Measurements from ENCODE around the gene TPSD1. TPM values are rescaled to one million over a fixed set of nuclear protein-coding genes. Genes with fewer than 3 reads are reported as not detected.
A peak's percentile ranks its signal among the peaks of the same experiment; 100 is the strongest.

TPSD1 gene
- total and polyA plus RNA-seq, 9 of the 15 experiments (the other 6 are each of a cell fraction or from before 2014, with no cell fraction given) = not detected

- TF ChIP-seq CBX5 (IDR thresholded peaks at IDR 0.05; ENCODE audit: borderline replicate concordance, low read depth) = no peak
Observed at GRCh38 chr16:1289477-1289866, 33.6 kb downstream of the TPSD1 start (continued).

DNA sequence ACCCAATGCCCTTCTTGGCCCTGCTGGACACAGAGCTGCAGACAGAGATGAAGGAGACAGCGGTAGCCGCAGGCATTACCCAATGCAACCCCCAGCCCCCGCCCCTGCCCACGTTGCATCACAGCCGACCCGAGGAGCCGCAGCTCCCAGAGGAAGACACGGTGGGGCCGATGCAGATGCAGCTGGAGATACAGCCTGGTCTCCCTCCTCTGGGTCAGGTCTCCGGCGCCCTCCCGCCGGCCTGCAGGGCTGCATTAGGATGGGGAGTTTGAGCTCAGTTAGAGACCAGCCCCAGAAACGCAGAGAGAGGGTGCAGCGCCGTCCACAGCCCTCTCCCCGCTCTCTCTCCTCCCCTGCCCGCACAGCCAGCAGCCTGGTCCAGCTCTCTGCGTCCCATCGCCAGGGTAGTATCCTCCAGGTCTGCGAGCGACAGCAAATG lies 34.2 kb downstream of the TPSD1 start:
- ATAC-seq = no peak
- in situ Hi-C loops (cut with MboI) = no loop called here
- H4K20me1 ChIP-seq (replicated peaks; ENCODE audit: control insufficient read depth, insufficient read depth, low read length) = peaks cover 2% of the 10 kb centered on the region; the same call in 1 of the 2 replicates
- BruUV-seq (replicated peaks) = no TSS peak
- H3K4me2 ChIP-seq (ENCODE audit: insufficient read depth, low read length) = no peak overlapping the region
- no peak for TF ChIP-seq CEBPG (CRISPR knock-in tag; IDR thresholded peaks at IDR 0.05)
- TF ChIP-seq CEBPG (tag; conservative IDR thresholded peaks at IDR 0.05 in 1 of 2, IDR thresholded peaks at IDR 0.05 in 1 of 2) = peak in 1 of 2 experiments; percentile 41; a peak in 2 of 4 replicates
- TF ChIP-seq GATAD2B (IDR thresholded peaks at IDR 0.05; ENCODE audit: borderline replicate concordance) = no peak
- TF ChIP-seq CEBPB (tag; IDR thresholded peaks at IDR 0.05) = peak; percentile 80
- peak; percentile 44; the same call in 1 of the 2 replicates for TF ChIP-seq TFAP4 (CRISPR knock-in tag; IDR thresholded peaks at IDR 0.05; ENCODE audit: borderline replicate concordance)
- H3K9me3 ChIP-seq (replicated peaks; ENCODE audit: control insufficient read depth, insufficient read depth, low read depth, low read length) = no peaks in the 10 kb centered on the region
- H3K4me3 ChIP-seq = no peak overlapping the region
- H3K36me3 ChIP-seq (ENCODE audit: control insufficient read depth, insufficient read depth, low read length) = no peaks in the 10 kb centered on the region
- CTCF ChIA-PET (ENCODE audit: low intra/inter-chr PET ratio) = no interaction called here
- POLR2A ChIA-PET = interaction anchor here (1.2 to 1.8 kb wide), 4 partner anchors 10 to 26 kb away, joined by 3 to 6 read pairs (median 4); no protein-coding TSS in a partner anchor
- H3K79me2 ChIP-seq (ENCODE audit: control insufficient read depth, insufficient read depth, low read length) = no peaks in the 10 kb centered on the region
- H3K27me3 ChIP-seq (ENCODE audit: control insufficient read depth in 2 of 2, insufficient read depth in 2 of 2, low read length in 2 of 2) = peaks cover 25 to 40% of the 10 kb centered on the region in 2 experiments
- WGBS (ENCODE audit: insufficient coverage, low coverage, missing lambda C conversion rate) = 30% methylated on average over 19 of the region's 22 CpGs
- FAIRE-seq = no peak
- DNase-seq (ENCODE audit: extremely low read depth in 1 of 4, low spot score in 3 of 4) = no peak
- H3K9me1 ChIP-seq (ENCODE audit: control insufficient read depth, insufficient read depth, low read length) = no peaks in the 10 kb centered on the region
- peaks cover 21 to 49% of the 10 kb centered on the region in 2 experiments for H3K4me1 ChIP-seq (replicated peaks in 1 of 2; ENCODE audit: control insufficient read depth in 2 of 2, insufficient read depth in 2 of 2, low read length in 2 of 2)
- no peak overlapping the region for H2AFZ ChIP-seq (ENCODE audit: low read depth, low read length)
- H3K27ac ChIP-seq (ENCODE audit: extremely low read depth, low read depth, low read length) = no peak overlapping the region
- intact Hi-C loops (cut with micrococcal nuclease) = loop anchor here (10.0 kb wide), 1 partner anchor 55 kb away; no protein-coding TSS in a partner anchor
- no peak overlapping the region for H3K9ac ChIP-seq (ENCODE audit: insufficient read depth in 1 of 2, low read depth in 2 of 2, low read length in 2 of 2)
